Vagina (tissue), 2 donors: ENCODE data around the gene FETUB.

Source experiments
- POLR2A ChIP-seq, 2 donors: fragments of 450-650 bp; IDR thresholded peaks; one replicate each; pipeline ENCODE4 v1.6.1; 2017; ENCODE audit warnings: antibody characterized with exemption in 2 of 2, mild to moderate bottlenecking in 2 of 2, moderate library complexity in 2 of 2
- TF ChIP-seq, protein P1 (sequence below), 3 experiments: fragments of 450-650 bp in 2 of 3; fragments of 200-600 bp in 1 of 3; sonication (generic) in 1 of 3; IDR thresholded peaks; one replicate each; pipeline ENCODE4 v1.5.1; 2017 to 2019; ENCODE audit warnings: antibody characterized with exemption in 3 of 3, mild to moderate bottlenecking in 2 of 3, moderate library complexity in 2 of 3

GRCh38 chr3:186614597-186615483 is 25.4 kb upstream of the FETUB start:
- TF ChIP-seq, protein P1, sequence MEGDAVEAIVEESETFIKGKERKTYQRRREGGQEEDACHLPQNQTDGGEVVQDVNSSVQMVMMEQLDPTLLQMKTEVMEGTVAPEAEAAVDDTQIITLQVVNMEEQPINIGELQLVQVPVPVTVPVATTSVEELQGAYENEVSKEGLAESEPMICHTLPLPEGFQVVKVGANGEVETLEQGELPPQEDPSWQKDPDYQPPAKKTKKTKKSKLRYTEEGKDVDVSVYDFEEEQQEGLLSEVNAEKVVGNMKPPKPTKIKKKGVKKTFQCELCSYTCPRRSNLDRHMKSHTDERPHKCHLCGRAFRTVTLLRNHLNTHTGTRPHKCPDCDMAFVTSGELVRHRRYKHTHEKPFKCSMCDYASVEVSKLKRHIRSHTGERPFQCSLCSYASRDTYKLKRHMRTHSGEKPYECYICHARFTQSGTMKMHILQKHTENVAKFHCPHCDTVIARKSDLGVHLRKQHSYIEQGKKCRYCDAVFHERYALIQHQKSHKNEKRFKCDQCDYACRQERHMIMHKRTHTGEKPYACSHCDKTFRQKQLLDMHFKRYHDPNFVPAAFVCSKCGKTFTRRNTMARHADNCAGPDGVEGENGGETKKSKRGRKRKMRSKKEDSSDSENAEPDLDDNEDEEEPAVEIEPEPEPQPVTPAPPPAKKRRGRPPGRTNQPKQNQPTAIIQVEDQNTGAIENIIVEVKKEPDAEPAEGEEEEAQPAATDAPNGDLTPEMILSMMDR (IDR thresholded peaks at IDR 0.05): peak; percentile 80 to 88 (median 85)
- no peak for TF ChIP-seq POLR2A (IDR thresholded peaks at IDR 0.05)
